SK-N-SH (cell line): Measurements from ENCODE around the gene NOTCH1. TPM values are rescaled to one million over a fixed set of nuclear protein-coding genes. Genes with fewer than 3 reads are reported as not detected.

ENCODE experiments used
- CTCF ChIA-PET: fragments of 300-600, 350-600 bp; formaldehyde crosslinking; extraction: SDS; loops from one replicate; lab custom pipeline; 2021; lab: Yijun Ruan, JAX
- POLR2A ChIA-PET: fragments of 350-600 bp; sonication (Branson Sonifier 250); formaldehyde crosslinking; extraction: SDS; loops from one replicate; lab custom pipeline; 2020; ENCODE audit warnings: antibody characterized with exemption, inconsistent platforms; lab: Yijun Ruan, JAX
- DNase-seq: peaks from one replicate; pipeline ENCODE4 v3.0.0; 2012
- H2AFZ ChIP-seq: fragments of 200-600 bp; sonication (generic); 2 replicates; pipeline ENCODE4 v1.8.1; 2016; ENCODE audit warnings: antibody characterized with exemption, mild to moderate bottlenecking, low read depth
- H3F3A ChIP-seq: fragments of 200-600 bp; sonication (generic); replicated peaks from 2 replicates; pipeline ENCODE3; 2016; ENCODE audit warnings: antibody characterized with exemption, mild to moderate bottlenecking; ENCODE audit not compliant: insufficient read depth
- H3K27ac ChIP-seq, 2 experiments: fragments of 200-500 bp in 1 of 2; fragments of 200-600 bp in 1 of 2; sonication (Bioruptor generic) in 1 of 2; sonication (generic), shearing (Covaris generic) in 1 of 2; 2 replicates each; pipeline versions ENCODE4 v1.5.1 to v1.6.1; 2014 to 2016; ENCODE audit warnings: low read depth in 2 of 2, inconsistent platforms in 1 of 2, low read length in 1 of 2, mild to moderate bottlenecking in 1 of 2, mixed read lengths in 1 of 2
- H3K27me3 ChIP-seq: fragments of 200-600 bp; sonication (generic), shearing (Covaris generic); 2 replicates; pipeline ENCODE4 v1.6.1; 2016; ENCODE audit warnings: mixed run types; ENCODE audit not compliant: insufficient read depth
- H3K36me3 ChIP-seq, 2 experiments: fragments of 200-500 bp in 1 of 2; fragments of 200-600 bp in 1 of 2; sonication (Bioruptor generic) in 1 of 2; sonication (generic) in 1 of 2; replicated peaks in 1 of 2; 2 replicates each; pipeline versions ENCODE3 to v1.5.1; 2014 to 2016; ENCODE audit warnings: low read length in 1 of 2, mild to moderate bottlenecking in 1 of 2; ENCODE audit not compliant: insufficient read depth in 2 of 2, control insufficient read depth in 1 of 2
- H3K4me1 ChIP-seq, 2 experiments: fragments of 200-500 bp in 1 of 2; fragments of 200-600 bp in 1 of 2; sonication (Bioruptor generic) in 1 of 2; sonication (generic), shearing (Covaris generic) in 1 of 2; 2 replicates each; pipeline versions ENCODE4 v1.5.1 to v1.6.1; 2014 to 2016; ENCODE audit warnings: low read depth in 1 of 2, low read length in 1 of 2, mixed run types in 1 of 2; ENCODE audit not compliant: insufficient read depth in 2 of 2, control insufficient read depth in 1 of 2
- H3K4me2 ChIP-seq: fragments of 200-600 bp; sonication (generic), shearing (Covaris generic); 2 replicates; pipeline ENCODE4 v1.6.1; 2017; ENCODE audit warnings: mixed run types
- H3K4me3 ChIP-seq, 2 experiments: fragments of 200-500 bp in 1 of 2; fragments of 200-600 bp in 1 of 2; sonication (Bioruptor generic) in 1 of 2; sonication (generic), shearing (Covaris generic) in 1 of 2; 2 replicates each; pipeline versions ENCODE4 v1.5.1 to v1.8.1; 2014 to 2016; ENCODE audit warnings: low read depth in 2 of 2, inconsistent platforms in 1 of 2, low read length in 1 of 2, mild to moderate bottlenecking in 1 of 2, mixed read lengths in 1 of 2, moderate library complexity in 1 of 2
- H3K79me2 ChIP-seq: fragments of 200-600 bp; sonication (generic); 2 replicates; pipeline ENCODE4 v1.8.1; 2017; ENCODE audit warnings: mild to moderate bottlenecking; ENCODE audit not compliant: insufficient read depth
- H3K9ac ChIP-seq: fragments of 200-600 bp; sonication (generic); 2 replicates; pipeline ENCODE4 v1.6.1; 2017; ENCODE audit warnings: mixed run types
- H3K9me2 ChIP-seq: fragments of 200-600 bp; sonication (generic); 2 replicates; pipeline ENCODE4 v1.6.1; 2017; ENCODE audit warnings: mixed run types
- H3K9me3 ChIP-seq: fragments of 200-600 bp; sonication (generic); 2 replicates; pipeline ENCODE4 v1.6.1; 2017; ENCODE audit warnings: mixed run types, mild to moderate bottlenecking, moderate library complexity
- H4K20me1 ChIP-seq: fragments of 200-600 bp; sonication (generic); 2 replicates; pipeline ENCODE4 v1.6.1; 2017; ENCODE audit warnings: mild to moderate bottlenecking, mixed run types; ENCODE audit not compliant: insufficient read depth
- GABPA ChIP-seq: IDR thresholded peaks from 2 replicates; pipeline ENCODE4 v1.4.0; 2012; ENCODE audit warnings: low read depth, mild to moderate bottlenecking
- JUND ChIP-seq: IDR thresholded peaks from 2 replicates; pipeline ENCODE4 v1.4.0; 2012
- MAX ChIP-seq: IDR thresholded peaks from 2 replicates; pipeline ENCODE4 v1.4.0; 2012; ENCODE audit warnings: low read depth
- NFIC ChIP-seq: IDR thresholded peaks from 2 replicates; pipeline ENCODE4 v1.4.0; 2012; ENCODE audit warnings: borderline replicate concordance
- RCOR1 ChIP-seq: fragments of 150-350 bp; IDR thresholded peaks from 2 replicates; pipeline ENCODE4 v1.6.1; 2017; ENCODE audit warnings: antibody characterized with exemption, low read length
- REST ChIP-seq: IDR thresholded peaks from 2 replicates; pipeline ENCODE4 v1.6.1; 2012; ENCODE audit warnings: mild to moderate bottlenecking, low read depth, low read length, moderate library complexity
- SIN3A ChIP-seq: IDR thresholded peaks from 2 replicates; pipeline ENCODE4 v1.6.1; 2012; ENCODE audit warnings: low read depth, mild to moderate bottlenecking, low read length, moderate library complexity, borderline replicate concordance
- TCF12 ChIP-seq: IDR thresholded peaks from 2 replicates; pipeline ENCODE4 v1.4.0; 2012
- TEAD4 ChIP-seq: IDR thresholded peaks from 2 replicates; pipeline ENCODE4 v1.4.0; 2012; ENCODE audit warnings: mild to moderate bottlenecking, borderline replicate concordance; ENCODE audit not compliant: insufficient read depth
- ZBTB33 ChIP-seq: IDR thresholded peaks from 2 replicates; pipeline ENCODE4 v1.4.0; 2012; ENCODE audit warnings: low read depth, borderline replicate concordance
- WGBS: methylation state at CpG from one replicate; pipeline ENCODE4 v1.1.6; 2017; ENCODE audit warnings: low lambda C conversion rate; 5-methylcytosine and 5-hydroxymethylcytosine counted together
- polyA plus RNA-seq, 3 experiments: library from polyadenylated mRNA; depleted of rRNA; stranded (reverse); fragments of >200 nt; gene quantifications; 2 replicates each; pipeline ENCODE4 v1.2.3, GENCODE V29; 2012

NOTCH1 gene
- polyA plus RNA-seq, 1 of the 3 experiments (the other 2 are of a cell fraction) = 6.6 TPM

- no peak overlapping the region for H3K27ac ChIP-seq
- no peaks in the 10 kb centered on the region for H3K27me3 ChIP-seq
- H3K9ac ChIP-seq = no peak overlapping the region
- no peak overlapping the region for H3K4me3 ChIP-seq
- WGBS = 46% methylated on average over 5 of the region's 5 CpGs
- no peaks in the 10 kb centered on the region for H3K9me3 ChIP-seq
- no peaks in the 10 kb centered on the region for H3F3A ChIP-seq
- no peak overlapping the region for H3K4me2 ChIP-seq
- no peaks in the 10 kb centered on the region for H3K9me2 ChIP-seq
- H3K36me3 ChIP-seq = no peaks in the 10 kb centered on the region
- CTCF ChIA-PET = no interaction called here
- H2AFZ ChIP-seq = no peak overlapping the region
- H3K4me1 ChIP-seq = no peaks in the 10 kb centered on the region
- TF ChIP-seq RCOR1 (no peak), MAX (no peak), JUND (no peak), TCF12 (no peak), NFIC (no peak), ZBTB33 (no peak)
- DNase-seq = no peak
- no peaks in the 10 kb centered on the region for H4K20me1 ChIP-seq
- POLR2A ChIA-PET = no interaction called here
- H3K79me2 ChIP-seq = no peaks in the 10 kb centered on the region
Observed at GRCh38 chr9:136558373-136558772, 12.5 kb upstream of the NOTCH1 start.

GRCh38 chr9:136557036-136557435, 11.2 kb upstream of the NOTCH1 start:
- ChIA-PET POLR2A (no interaction called here), CTCF (interaction anchor here (0.6 to 2.6 kb wide), 5 partner anchors 31 to 558 kb away, joined by 3 to 8 read pairs (median 3); no protein-coding TSS in a partner anchor)
- H3K79me2 ChIP-seq = no peaks in the 10 kb centered on the region
- 67% methylated on average over 6 of the region's 10 CpGs for WGBS
- no peaks in the 10 kb centered on the region for H3K9me2 ChIP-seq
- no peaks in the 10 kb centered on the region for H4K20me1 ChIP-seq
- H2AFZ ChIP-seq = no peak overlapping the region
- no peaks in the 10 kb centered on the region for H3K27me3 ChIP-seq
- H3K36me3 ChIP-seq = no peaks in the 10 kb centered on the region
- H3K27ac ChIP-seq = no peak overlapping the region
- TF ChIP-seq MAX = no peak
- TF ChIP-seq SIN3A = no peak
- no peak for TF ChIP-seq TCF12
- TF ChIP-seq TEAD4 = no peak
- no peak overlapping the region for H3K4me2 ChIP-seq
- H3K9ac ChIP-seq = no peak overlapping the region
- no peak for DNase-seq
- H3F3A ChIP-seq = no peaks in the 10 kb centered on the region
- no peak overlapping the region for H3K4me3 ChIP-seq
- no peaks in the 10 kb centered on the region for H3K9me3 ChIP-seq
- H3K4me1 ChIP-seq = peaks cover 4 to 6% of the 10 kb centered on the region in 2 experiments; a peak in 3 of 4 replicates

- H3K4me1 ChIP-seq = peaks cover 9 to 14% of the 10 kb centered on the region in 2 experiments; a peak in 3 of 4 replicates
- no peaks in the 10 kb centered on the region for H3K36me3 ChIP-seq
- no peak overlapping the region for H2AFZ ChIP-seq
- H3K9me3 ChIP-seq = no peaks in the 10 kb centered on the region
- TF ChIP-seq GABPA = no peak
- no peak for TF ChIP-seq REST
- no peak for TF ChIP-seq JUND
- POLR2A ChIA-PET = no interaction called here
- no peaks in the 10 kb centered on the region for H3K79me2 ChIP-seq
- 87% methylated on average over 12 of the region's 18 CpGs for WGBS
- H3K27ac ChIP-seq = no peak overlapping the region
- H3K4me2 ChIP-seq = no peak overlapping the region
- no peaks in the 10 kb centered on the region for H3K9me2 ChIP-seq
- no peaks in the 10 kb centered on the region for H3K27me3 ChIP-seq
- CTCF ChIA-PET = interaction anchor here (1.1 to 2.6 kb wide), 4 partner anchors 32 to 74 kb away, joined by 3 to 8 read pairs (median 4); no protein-coding TSS in a partner anchor
- no peak overlapping the region for H3K9ac ChIP-seq
- H4K20me1 ChIP-seq = no peaks in the 10 kb centered on the region
- no peak for DNase-seq
- no peaks in the 10 kb centered on the region for H3F3A ChIP-seq
- no peak overlapping the region for H3K4me3 ChIP-seq
Observed at GRCh38 chr9:136556166-136556565, 10.3 kb upstream of the NOTCH1 start.
